Stimulated activated naive CD4-positive, alpha-beta T cell (primary cell): ENCODE results near the gene SMCO4.

ENCODE experiments used
- DNase-seq, 6 experiments: peaks; one replicate each; lab custom pipeline; 2025; lab: John Stamatoyannopoulos, UW

Gene SMCO4

GRCh38 chr11:93504110-93505095 is 38.8 kb downstream of the SMCO4 start:
- DNase-seq, result no peak

- DNase-seq, result no peak
These were observed 41.3 kb downstream of the SMCO4 start for GRCh38 chr11:93501856-93502255.

GRCh38 chr11:93500759-93501158 is 42.4 kb downstream of the SMCO4 start:
- no peak for DNase-seq

GRCh38 chr11:93498641-93499040 is 44.5 kb downstream of the SMCO4 start:
- no peak for DNase-seq

- no peak for DNase-seq
These were observed 45.0 kb downstream of the SMCO4 start for GRCh38 chr11:93498161-93498560.

- DNase-seq, result no peak
These were observed 45.6 kb downstream of the SMCO4 start for GRCh38 chr11:93497596-93497995.

- DNase-seq, result no peak
These were observed 48.8 kb downstream of the SMCO4 start for GRCh38 chr11:93494357-93494756.

- DNase-seq, result no peak
These were observed 49.8 kb downstream of the SMCO4 start for GRCh38 chr11:93493252-93493897.

- no peak for DNase-seq
These were observed 50.5 kb downstream of the SMCO4 start for GRCh38 chr11:93492464-93493251.

- DNase-seq, result no peak
These were observed 51.2 kb downstream of the SMCO4 start for GRCh38 chr11:93491973-93492372.

- DNase-seq, result no peak
These were observed 52.1 kb downstream of the SMCO4 start for GRCh38 chr11:93490996-93491618.

GRCh38 chr11:93489841-93490240 is 53.4 kb downstream of the SMCO4 start:
- no peak for DNase-seq

GRCh38 chr11:93487032-93487483 is 56.1 kb downstream of the SMCO4 start:
- no peak for DNase-seq

- DNase-seq, result no peak
These were observed 57.2 kb downstream of the SMCO4 start for GRCh38 chr11:93485983-93486382.

- DNase-seq, result no peak
These were observed 58.5 kb downstream of the SMCO4 start for GRCh38 chr11:93484716-93485115.

GRCh38 chr11:93482556-93482955 is 60.6 kb downstream of the SMCO4 start:
- no peak for DNase-seq

- no peak for DNase-seq
These were observed 61.5 kb downstream of the SMCO4 start for GRCh38 chr11:93481696-93482095.

GRCh38 chr11:93481279-93481678 is 61.9 kb downstream of the SMCO4 start:
- no peak for DNase-seq

GRCh38 chr11:93480756-93481155 is 62.4 kb downstream of the SMCO4 start:
- no peak for DNase-seq

GRCh38 chr11:93480256-93480655 is 62.9 kb downstream of the SMCO4 start:
- no peak for DNase-seq

- DNase-seq, result no peak
These were observed 64.3 kb downstream of the SMCO4 start for GRCh38 chr11:93478841-93479240.

- no peak for DNase-seq
These were observed 65.4 kb downstream of the SMCO4 start for GRCh38 chr11:93477684-93478234.
